ENCODE measurements around the gene ZNF331.

The ZNF331 gene

GRCh38 chr19:53555352-53555751 lies 17.4 kb downstream of the ZNF331 start:
- in situ Hi-C loops (cut with MboI; ENCODE audit: low sequenced_read_pairs) = no loop called here

GRCh38 chr19:53571339-53571738 lies 33.4 kb downstream of the ZNF331 start:
- in situ Hi-C loops (cut with MboI; ENCODE audit: low sequenced_read_pairs) = no loop called here

- in situ Hi-C loops (cut with MboI; ENCODE audit: low sequenced_read_pairs) = no loop called here
Measured at GRCh38 chr19:53576941-53577653, 39.2 kb downstream of the ZNF331 start.

- in situ Hi-C loops (cut with MboI; ENCODE audit: low sequenced_read_pairs) = no loop called here
Measured at GRCh38 chr19:53577968-53578367, 40.0 kb downstream of the ZNF331 start.

- in situ Hi-C loops (cut with MboI; ENCODE audit: low sequenced_read_pairs) = no loop called here
Measured at GRCh38 chr19:53579518-53579917, 41.6 kb downstream of the ZNF331 start.

GRCh38 chr19:53580871-53581835 lies 43.2 kb downstream of the ZNF331 start:
- in situ Hi-C loops (cut with MboI; ENCODE audit: low sequenced_read_pairs) = no loop called here

- in situ Hi-C loops (cut with MboI; ENCODE audit: low sequenced_read_pairs) = no loop called here
Measured at GRCh38 chr19:53581871-53582279, 43.9 kb downstream of the ZNF331 start.

GRCh38 chr19:53583181-53583580 lies 45.2 kb downstream of the ZNF331 start:
- in situ Hi-C loops (cut with MboI; ENCODE audit: low sequenced_read_pairs) = no loop called here

- in situ Hi-C loops (cut with MboI; ENCODE audit: low sequenced_read_pairs) = no loop called here
Measured at GRCh38 chr19:53586277-53586691, 48.3 kb downstream of the ZNF331 start.

- in situ Hi-C loops (cut with MboI; ENCODE audit: low sequenced_read_pairs) = no loop called here
Measured at GRCh38 chr19:53594811-53595509, 57.0 kb downstream of the ZNF331 start.

- in situ Hi-C loops (cut with MboI; ENCODE audit: low sequenced_read_pairs) = no loop called here
Measured at GRCh38 chr19:53595510-53595867, 57.5 kb downstream of the ZNF331 start.

- in situ Hi-C loops (cut with MboI; ENCODE audit: low sequenced_read_pairs) = no loop called here
Measured at GRCh38 chr19:53596056-53596455, 58.1 kb downstream of the ZNF331 start.

- in situ Hi-C loops (cut with MboI; ENCODE audit: low sequenced_read_pairs) = no loop called here
Measured at GRCh38 chr19:53597023-53597422, 59.1 kb downstream of the ZNF331 start.

- in situ Hi-C loops (cut with MboI; ENCODE audit: low sequenced_read_pairs) = no loop called here
Measured at GRCh38 chr19:53598361-53598760, 60.4 kb downstream of the ZNF331 start.

GRCh38 chr19:53600217-53600616 lies 62.3 kb downstream of the ZNF331 start:
- in situ Hi-C loops (cut with MboI; ENCODE audit: low sequenced_read_pairs) = no loop called here

GRCh38 chr19:53606031-53606430 lies 68.1 kb downstream of the ZNF331 start:
- in situ Hi-C loops (cut with MboI; ENCODE audit: low sequenced_read_pairs) = no loop called here

GRCh38 chr19:53608381-53608780 lies 70.4 kb downstream of the ZNF331 start:
- in situ Hi-C loops (cut with MboI; ENCODE audit: low sequenced_read_pairs) = no loop called here

- in situ Hi-C loops (cut with MboI; ENCODE audit: low sequenced_read_pairs) = no loop called here
Measured at GRCh38 chr19:53612762-53613526, 75.0 kb downstream of the ZNF331 start.

- in situ Hi-C loops (cut with MboI; ENCODE audit: low sequenced_read_pairs) = no loop called here
Measured at GRCh38 chr19:53621885-53622740, 84.2 kb downstream of the ZNF331 start.

Measured in HL-60/S4 treated with retinoic acid at 250 ng/mL for 4 days and 3 days (cell line).